Natural killer cell (primary cell): ENCODE results near the gene LRRC42. TPM values are rescaled to one million over a fixed set of nuclear protein-coding genes. Genes with fewer than 3 reads are reported as not detected.

Experiments
- ATAC-seq, 3 donors: fragments of 150-1000 bp in 2 of 3; fragments of 200-7000 bp in 1 of 3; cut with Tn5 transposase; 1 replicate in 1 of 3; 2 replicates in 2 of 3; pipeline ENCODE4 v1.10.0; 2021; ENCODE audit warnings: mild to moderate bottlenecking in 2 of 3, moderate library complexity in 2 of 3
- DNase-seq, 2 donors: peaks; one replicate each; pipeline versions ENCODE4 v3.0.0 to v3.0.0-alpha.2; 2013 to 2021; ENCODE audit warnings: mixed read lengths in 1 of 2
- H3K27ac ChIP-seq: one replicate; pipeline ENCODE4 v1.5.1; 2013; ENCODE audit warnings: mild to moderate bottlenecking, low read length
- H3K27me3 ChIP-seq: one replicate; pipeline ENCODE4 v1.6.1; 2013; ENCODE audit warnings: low read length; ENCODE audit not compliant: control insufficient read depth, insufficient read depth
- H3K36me3 ChIP-seq: one replicate; pipeline ENCODE4 v1.6.1; 2013; ENCODE audit warnings: low read length; ENCODE audit not compliant: control insufficient read depth, insufficient read depth
- H3K4me1 ChIP-seq: one replicate; pipeline ENCODE4 v1.6.1; 2013; ENCODE audit warnings: low read length; ENCODE audit not compliant: control insufficient read depth, insufficient read depth
- H3K4me3 ChIP-seq: one replicate; pipeline ENCODE4 v1.5.1; 2013; ENCODE audit warnings: low read length
- H3K9me3 ChIP-seq: one replicate; pipeline ENCODE4 v1.6.1; 2013; ENCODE audit warnings: low read length; ENCODE audit not compliant: control insufficient read depth, insufficient read depth
- H3K27ac Mint-ChIP-seq, 2 donors: one replicate each; pipeline ENCODE4 v1.8.0; 2022; ENCODE audit warnings: mild to moderate bottlenecking in 2 of 2, mixed read lengths in 2 of 2, moderate library complexity in 1 of 2
- H3K27me3 Mint-ChIP-seq, 2 donors: one replicate each; pipeline ENCODE4 v1.8.0; 2022; ENCODE audit warnings: low read depth in 2 of 2, mixed read lengths in 2 of 2
- H3K36me3 Mint-ChIP-seq: one replicate; pipeline ENCODE4 v1.8.0; 2022; ENCODE audit warnings: mixed read lengths
- H3K4me1 Mint-ChIP-seq, 2 donors: one replicate each; pipeline ENCODE4 v1.8.0; 2022; ENCODE audit warnings: mixed read lengths in 2 of 2
- H3K4me3 Mint-ChIP-seq: one replicate; pipeline ENCODE4 v1.8.0; 2022; ENCODE audit warnings: mild to moderate bottlenecking, moderate library complexity, mixed read lengths
- H3K9me3 Mint-ChIP-seq, 2 donors: one replicate each; pipeline ENCODE4 v1.8.0; 2022; ENCODE audit warnings: mixed read lengths in 2 of 2
- CTCF ChIP-seq: fragments of 200-600 bp; IDR thresholded peaks from one replicate; pipeline ENCODE4 v1.8.0; 2022; ENCODE audit warnings: antibody characterized with exemption
- WGBS: methylation state at CpG from one replicate; pipeline ENCODE4 v1.1.7; 2013; ENCODE audit warnings: missing lambda C conversion rate; ENCODE audit not compliant: insufficient coverage; 5-methylcytosine and 5-hydroxymethylcytosine counted together
- intact Hi-C: fragments of 100-400 bp; cut with micrococcal nuclease; formaldehyde crosslinking; loops from one replicate; pipeline ENCODE4 v1.14.2; 2022
- total RNA-seq, 4 donors: library from RNA; stranded (reverse); fragments of 120-200 nt in 1 of 4; gene quantifications; one replicate each; pipeline versions ENCODE4 v1.2.3 to v1.2.4, GENCODE V29; 2013 to 2022

LRRC42 gene
- total RNA-seq, 3 donors from 2014 or later (not counting 1 experiment from before 2014, with no cell fraction given): 8.9 to 11.1 (median 10.0) TPM

DNA sequence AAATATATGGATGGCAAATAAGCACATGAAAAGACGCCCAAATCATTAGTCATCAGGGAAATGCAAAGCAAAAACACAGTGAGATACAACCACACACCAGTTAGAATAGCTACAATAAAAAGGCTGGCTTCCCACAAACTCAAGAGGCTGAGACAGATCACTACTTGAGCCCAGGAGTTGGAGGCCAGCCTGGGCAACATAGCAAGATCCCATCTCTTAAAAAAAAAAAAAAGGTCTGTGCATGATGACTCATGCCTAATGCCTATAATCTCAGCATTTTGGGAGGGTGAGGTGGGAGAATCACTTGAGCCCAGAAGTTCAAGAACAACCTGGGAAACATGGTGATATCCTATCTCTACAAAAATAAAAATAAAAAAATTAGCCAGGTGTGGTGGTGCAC lies 52.1 kb downstream of the LRRC42 start:
- ATAC-seq (no peak), DNase-seq (no peak)
- H3K27me3 Mint-ChIP-seq: peaks cover 0 to 3% of the 10 kb centered on the region in 2 donors
- WGBS: 100% methylated on average over 1 of the region's 1 CpG
- Histone ChIP-seq H3K27me3 (no peaks in the 10 kb centered on the region), H3K27ac (no peak overlapping the region), H3K9me3 (no peaks in the 10 kb centered on the region), H3K36me3 (no peaks in the 10 kb centered on the region), H3K4me1 (no peaks in the 10 kb centered on the region), H3K4me3 (no peak overlapping the region)
- no peaks in the 10 kb centered on the region for H3K36me3 Mint-ChIP-seq
- no peak for TF ChIP-seq CTCF
- H3K9me3 Mint-ChIP-seq: no peaks in the 10 kb centered on the region
- intact Hi-C loops: no loop called here
- no peak overlapping the region for H3K4me3 Mint-ChIP-seq
- no peak overlapping the region for H3K27ac Mint-ChIP-seq
- H3K4me1 Mint-ChIP-seq: no peaks in the 10 kb centered on the region

- ATAC-seq (no peak), DNase-seq (no peak)
- Histone ChIP-seq H3K4me3 (no peak overlapping the region), H3K4me1 (no peaks in the 10 kb centered on the region), H3K27me3 (no peaks in the 10 kb centered on the region), H3K36me3 (no peaks in the 10 kb centered on the region), H3K9me3 (no peaks in the 10 kb centered on the region), H3K27ac (no peak overlapping the region)
- Mint-ChIP-seq H3K27ac (no peak overlapping the region), H3K27me3 (peaks cover 0 to 3% of the 10 kb centered on the region in 2 donors), H3K4me1 (no peaks in the 10 kb centered on the region), H3K4me3 (no peak overlapping the region), H3K36me3 (no peaks in the 10 kb centered on the region), H3K9me3 (no peaks in the 10 kb centered on the region)
- no peak for TF ChIP-seq CTCF
- intact Hi-C loops: no loop called here
Measured at GRCh38 chr1:53999920-54000319, 53.8 kb downstream of the LRRC42 start.

GRCh38 chr1:54001591-54001990 lies 55.4 kb downstream of the LRRC42 start:
- no peaks in the 10 kb centered on the region for H3K27me3 ChIP-seq
- no peaks in the 10 kb centered on the region for H3K9me3 ChIP-seq
- ATAC-seq: no peak
- Mint-ChIP-seq H3K27ac (no peak overlapping the region), H3K9me3 (no peaks in the 10 kb centered on the region), H3K36me3 (no peaks in the 10 kb centered on the region), H3K27me3 (peaks cover 7 to 9% of the 10 kb centered on the region in 2 donors), H3K4me1 (no peaks in the 10 kb centered on the region), H3K4me3 (no peak overlapping the region)
- no peaks in the 10 kb centered on the region for H3K4me1 ChIP-seq
- DNase-seq: no peak
- no peak overlapping the region for H3K4me3 ChIP-seq
- 71% methylated on average over 3 of the region's 3 CpGs for WGBS
- no peak overlapping the region for H3K27ac ChIP-seq
- intact Hi-C loops: no loop called here
- no peak for TF ChIP-seq CTCF
- no peaks in the 10 kb centered on the region for H3K36me3 ChIP-seq

- H3K4me1 Mint-ChIP-seq: no peaks in the 10 kb centered on the region
- H3K27me3 Mint-ChIP-seq: peaks cover 7 to 10% of the 10 kb centered on the region in 2 donors
- no peak for TF ChIP-seq CTCF
- no peak overlapping the region for H3K27ac Mint-ChIP-seq
- intact Hi-C loops: no loop called here
- Histone ChIP-seq H3K9me3 (no peaks in the 10 kb centered on the region), H3K27ac (no peak overlapping the region), H3K36me3 (no peaks in the 10 kb centered on the region), H3K27me3 (no peaks in the 10 kb centered on the region), H3K4me3 (no peak overlapping the region), H3K4me1 (no peaks in the 10 kb centered on the region)
- ATAC-seq (no peak), DNase-seq (no peak)
- H3K4me3 Mint-ChIP-seq: no peak overlapping the region
- H3K36me3 Mint-ChIP-seq: no peaks in the 10 kb centered on the region
- WGBS: 75% methylated on average over 9 of the region's 9 CpGs
- no peaks in the 10 kb centered on the region for H3K9me3 Mint-ChIP-seq
Measured at GRCh38 chr1:54002544-54003248, 56.5 kb downstream of the LRRC42 start.
